B cell (primary cell): ENCODE results near the gene TTF2. TPM values are rescaled to one million over a fixed set of nuclear protein-coding genes. Genes with fewer than 3 reads are reported as not detected.

Source experiments
- ATAC-seq: fragments of 200-7000 bp; cut with Tn5 transposase; one replicate; pipeline ENCODE4 v1.10.0; 2021; ENCODE audit warnings: low read depth, mild to moderate bottlenecking, moderate number of reproducible peaks, moderate library complexity
- CTCF ChIA-PET: fragments of 350-600 bp; sonication (Branson Sonifier 250); formaldehyde crosslinking; loops from one replicate; lab custom pipeline; 2021; ENCODE audit warnings: antibody characterized with exemption, inconsistent platforms; lab: Charles Lee
- POLR2A ChIA-PET: fragments of 350-600 bp; sonication (Branson Sonifier 250); formaldehyde crosslinking; loops from one replicate; lab custom pipeline; 2021; ENCODE audit warnings: antibody characterized with exemption; lab: Charles Lee
- DNase-seq: peaks from one replicate; pipeline ENCODE4 v3.0.0; 2013
- H2AFZ ChIP-seq: 2 replicates; pipeline ENCODE4 v1.6.1; 2012; ENCODE audit warnings: mild to moderate bottlenecking, low read depth, low read length; ENCODE audit not compliant: insufficient read depth, poor library complexity, severe bottlenecking
- H3K27ac ChIP-seq, 2 donors: 1 replicate in 1 of 2; 2 replicates in 1 of 2; pipeline ENCODE4 v1.5.1; 2012 to 2013; ENCODE audit warnings: low read length in 2 of 2, mild to moderate bottlenecking in 2 of 2, moderate library complexity in 1 of 2
- H3K27me3 ChIP-seq, 4 experiments: fragments of 200-600 bp in 1 of 4; sonication (generic) in 1 of 4; replicated peaks in 1 of 4; 1 replicate in 2 of 4; 2 replicates in 2 of 4; pipeline versions ENCODE4 v1.6.1 to v1.7.0; 2013 to 2016; ENCODE audit warnings: low read length in 3 of 4, mild to moderate bottlenecking in 2 of 4, mixed read lengths in 1 of 4, moderate library complexity in 1 of 4; ENCODE audit not compliant: insufficient read depth in 4 of 4, control insufficient read depth in 3 of 4; ENCODE audit errors: control extremely low read depth in 1 of 4
- H3K36me3 ChIP-seq, 2 experiments: replicated peaks in 1 of 2; 1 replicate in 1 of 2; 2 replicates in 1 of 2; pipeline versions ENCODE4 v1.6.1 to v1.7.1; 2013; ENCODE audit warnings: low read length in 1 of 2; ENCODE audit not compliant: insufficient read depth in 2 of 2, control insufficient read depth in 1 of 2; ENCODE audit errors: control extremely low read depth in 1 of 2, extremely low read depth in 1 of 2
- H3K4me1 ChIP-seq, 2 donors: fragments of 200-600 bp in 1 of 2; sonication (generic) in 1 of 2; 1 replicate in 1 of 2; 2 replicates in 1 of 2; pipeline versions ENCODE4 v1.5.1 to v1.6.1; 2013 to 2017; ENCODE audit warnings: low read length in 2 of 2; ENCODE audit not compliant: control insufficient read depth in 2 of 2, insufficient read depth in 2 of 2
- H3K4me2 ChIP-seq: replicated peaks from 2 replicates; pipeline ENCODE3; 2012; ENCODE audit warnings: mild to moderate bottlenecking, low read depth, low read length; ENCODE audit not compliant: poor library complexity, severe bottlenecking
- H3K4me3 ChIP-seq, 5 experiments: fragments of 200-600 bp in 1 of 5; sonication (generic) in 1 of 5; 1 replicate in 3 of 5; 2 replicates in 2 of 5; pipeline versions ENCODE4 v1.5.1 to v1.7.0; 2011 to 2016; ENCODE audit warnings: low read length in 4 of 5, mild to moderate bottlenecking in 4 of 5, low read depth in 2 of 5, control low read depth in 1 of 5, moderate library complexity in 1 of 5; ENCODE audit not compliant: insufficient read depth in 1 of 5; ENCODE audit errors: control extremely low read depth in 1 of 5, extremely low read depth in 1 of 5
- H3K79me2 ChIP-seq: fragments of 200-600 bp; sonication (generic); one replicate; pipeline ENCODE4 v1.6.0; 2016; ENCODE audit warnings: low read length; ENCODE audit not compliant: control insufficient read depth, insufficient read depth
- H3K9ac ChIP-seq: fragments of 200-600 bp; sonication (generic); 2 replicates; pipeline ENCODE4 v1.6.1; 2017; ENCODE audit warnings: mild to moderate bottlenecking, low read length, moderate library complexity
- H3K9me3 ChIP-seq, 3 donors: one replicate each; pipeline versions ENCODE4 v1.6.1 to v1.7.1; 2013; ENCODE audit warnings: low read length in 2 of 3; ENCODE audit not compliant: control insufficient read depth in 2 of 3, insufficient read depth in 1 of 3; ENCODE audit errors: control extremely low read depth in 1 of 3
- H4K20me1 ChIP-seq: 2 replicates; pipeline ENCODE4 v1.6.0; 2012; ENCODE audit warnings: mild to moderate bottlenecking, low read length; ENCODE audit not compliant: insufficient read depth, control insufficient read depth, poor library complexity, severe bottlenecking
- H3K27ac Mint-ChIP-seq: one replicate; pipeline ENCODE4 v1.8.0; 2021; ENCODE audit warnings: mixed read lengths
- H3K27me3 Mint-ChIP-seq: one replicate; pipeline ENCODE4 v1.8.0; 2021; ENCODE audit warnings: mixed read lengths
- H3K4me1 Mint-ChIP-seq: one replicate; pipeline ENCODE4 v1.8.0; 2021; ENCODE audit warnings: mixed read lengths
- H3K4me3 Mint-ChIP-seq: one replicate; pipeline ENCODE4 v1.8.0; 2021; ENCODE audit warnings: mixed read lengths
- H3K9me3 Mint-ChIP-seq: one replicate; pipeline ENCODE4 v1.8.0; 2022; ENCODE audit warnings: mixed read lengths; ENCODE audit not compliant: insufficient read depth
- CTCF ChIP-seq: fragments of 200-600 bp; IDR thresholded peaks from one replicate; pipeline ENCODE4 v1.8.0; 2022; ENCODE audit warnings: antibody characterized with exemption, mild to moderate bottlenecking
- EZH2 ChIP-seq: IDR thresholded peaks from 2 replicates; pipeline ENCODE4 v1.6.1; 2012; ENCODE audit warnings: borderline replicate concordance, low read depth, mild to moderate bottlenecking, moderate library complexity, low read length; ENCODE audit not compliant: insufficient read depth, poor library complexity, severe bottlenecking
- whole genome bisulfite sequencing: methylation state at CpG from one replicate; pipeline ENCODE4 v1.1.5; 2013; ENCODE audit warnings: missing lambda C conversion rate; ENCODE audit not compliant: insufficient coverage; 5-methylcytosine and 5-hydroxymethylcytosine counted together
- intact Hi-C: fragments of 100-400 bp; cut with micrococcal nuclease; formaldehyde crosslinking; loops from one replicate; pipeline ENCODE4 v1.10.0; 2022
- polyA plus RNA-seq: library from polyadenylated mRNA; depleted of rRNA; stranded (reverse); fragments of >200 nt; gene quantifications from 2 replicates; pipeline ENCODE4 v1.2.3, GENCODE V29; 2012
- total RNA-seq, 2 donors: library from RNA; stranded (reverse); fragments of 120-200 nt in 1 of 2; gene quantifications; 1 replicate in 1 of 2; 2 replicates in 1 of 2; pipeline versions ENCODE4 v1.2.3 to v1.2.4, GENCODE V29; 2013 to 2022

Gene TTF2
- total and polyA plus RNA-seq, 2 donors (not counting 1 experiment from before 2014, with no cell fraction given) = 11.3 to 28.9 TPM

GRCh38 chr1:117061986-117062415 is 1.9 kb downstream of the TTF2 start:
- Mint-ChIP-seq H3K4me3 (no peak overlapping the region), H3K9me3 (no peaks in the 10 kb centered on the region), H3K27me3 (no peaks in the 10 kb centered on the region), H3K4me1 (peaks cover 26% of the 10 kb centered on the region), H3K27ac (no peak overlapping the region)
- H3K36me3 ChIP-seq = peaks cover 0 to 6% of the 10 kb centered on the region in 2 experiments
- no peaks in the 10 kb centered on the region for H3K9me3 ChIP-seq
- H3K9ac ChIP-seq = no peak overlapping the region
- H3K27ac ChIP-seq = no peak overlapping the region
- peaks cover 14 to 17% of the 10 kb centered on the region in 2 donors for H3K4me1 ChIP-seq
- ChIA-PET POLR2A (no interaction called here), CTCF (interaction anchor here (0.7 to 2.6 kb wide), 6 partner anchors 10 to 337 kb away, joined by 3 to 13 read pairs (median 4); no protein-coding TSS in a partner anchor)
- no peak overlapping the region for H3K4me3 ChIP-seq
- H3K79me2 ChIP-seq = peaks cover 3% of the 10 kb centered on the region
- H3K27me3 ChIP-seq = no peaks in the 10 kb centered on the region
- H4K20me1 ChIP-seq = no peaks in the 10 kb centered on the region
- ATAC-seq = no peak
- H3K4me2 ChIP-seq = no peak overlapping the region
- H2AFZ ChIP-seq = no peak overlapping the region
- WGBS = 78% methylated on average over 2 of the region's 2 CpGs
- TF ChIP-seq EZH2 = no peak
- intact Hi-C loops = loop anchor here (2.0 to 10.0 kb wide), 3 partner anchors 305 to 613 kb away; partner anchors contain the start of genes CD58 and MAN1A2
- DNase-seq = no peak

GRCh38 chr1:117066367-117066766 is 6.2 kb downstream of the TTF2 start:
- no peaks in the 10 kb centered on the region for H3K4me1 ChIP-seq
- WGBS = 100% methylated on average over 3 of the region's 6 CpGs
- H3K27ac ChIP-seq = no peak overlapping the region
- ChIA-PET CTCF (interaction anchor here (0.6 to 3.0 kb wide), 9 partner anchors 13 to 830 kb away, joined by 3 to 39 read pairs (median 5); no protein-coding TSS in a partner anchor), POLR2A (no interaction called here)
- DNase-seq = no peak
- Mint-ChIP-seq H3K9me3 (no peaks in the 10 kb centered on the region), H3K27me3 (no peaks in the 10 kb centered on the region), H3K4me1 (peaks cover 12% of the 10 kb centered on the region), H3K27ac (no peak overlapping the region), H3K4me3 (no peak overlapping the region)
- no peaks in the 10 kb centered on the region for H3K27me3 ChIP-seq
- H3K36me3 ChIP-seq = peaks cover 0 to 6% of the 10 kb centered on the region in 2 experiments
- no peak overlapping the region for H3K9ac ChIP-seq
- intact Hi-C loops = loop anchor here (10.0 kb wide), 1 partner anchor 608 kb away; no protein-coding TSS in a partner anchor
- H2AFZ ChIP-seq = no peak overlapping the region
- no peak overlapping the region for H3K4me2 ChIP-seq
- H4K20me1 ChIP-seq = no peaks in the 10 kb centered on the region
- no peak for TF ChIP-seq CTCF
- no peak for TF ChIP-seq EZH2
- H3K4me3 ChIP-seq = no peak overlapping the region
- no peaks in the 10 kb centered on the region for H3K9me3 ChIP-seq
- ATAC-seq = no peak
- H3K79me2 ChIP-seq = no peaks in the 10 kb centered on the region
